H9 (cell line): ENCODE data around the gene CAMK2G. TPM values are rescaled to one million over a fixed set of nuclear protein-coding genes. Genes with fewer than 3 reads are reported as not detected.
A peak's percentile ranks its signal among the peaks of the same experiment; 100 is the strongest.

Experiments
- DNase-seq: peaks from one replicate; pipeline ENCODE4 v3.0.0-alpha.2; 2017
- H2AFZ ChIP-seq: one replicate; pipeline ENCODE4 v1.6.1; 2013; ENCODE audit warnings: mild to moderate bottlenecking, low read length, control low read depth, moderate library complexity
- H2AK5ac ChIP-seq: 2 replicates; pipeline ENCODE4 v1.6.1; 2013; ENCODE audit warnings: low read length, control low read depth, mixed read lengths; ENCODE audit not compliant: insufficient read length
- H2BK120ac ChIP-seq: one replicate; pipeline ENCODE4 v1.6.1; 2013; ENCODE audit warnings: low read depth, mild to moderate bottlenecking, low read length, control low read depth, inconsistent platforms; ENCODE audit not compliant: poor library complexity, severe bottlenecking
- H2BK12ac ChIP-seq: 2 replicates; pipeline ENCODE4 v1.6.1; 2013; ENCODE audit warnings: low read length, control low read depth, mixed read lengths, low read depth; ENCODE audit not compliant: insufficient read length
- H2BK15ac ChIP-seq: 2 replicates; pipeline ENCODE4 v1.6.1; 2013; ENCODE audit warnings: low read depth, low read length, control low read depth
- H2BK20ac ChIP-seq: one replicate; pipeline ENCODE4 v1.6.1; 2013; ENCODE audit warnings: low read depth, mild to moderate bottlenecking, low read length, control low read depth, inconsistent platforms; ENCODE audit not compliant: poor library complexity, severe bottlenecking
- H2BK5ac ChIP-seq: 2 replicates; pipeline ENCODE4 v1.6.1; 2013; ENCODE audit warnings: low read length, control low read depth, mixed read lengths; ENCODE audit not compliant: insufficient read length
- H3K14ac ChIP-seq: 2 replicates; pipeline ENCODE4 v1.6.1; 2013; ENCODE audit warnings: low read length, control low read depth; ENCODE audit not compliant: insufficient read depth
- H3K18ac ChIP-seq: 2 replicates; pipeline ENCODE4 v1.6.1; 2013; ENCODE audit warnings: low read depth, mild to moderate bottlenecking, mixed read lengths, low read length, control low read depth; ENCODE audit not compliant: insufficient read length
- H3K23ac ChIP-seq: 2 replicates; pipeline ENCODE4 v1.6.1; 2013; ENCODE audit warnings: low read length, control low read depth, mixed read lengths, low read depth; ENCODE audit not compliant: insufficient read length
- H3K23me2 ChIP-seq: 2 replicates; pipeline ENCODE4 v1.6.1; 2013; ENCODE audit warnings: low read depth, mild to moderate bottlenecking, mixed read lengths, low read length, control low read depth; ENCODE audit not compliant: insufficient read length, poor library complexity, severe bottlenecking
- H3K27ac ChIP-seq: 2 replicates; pipeline ENCODE4 v1.5.1; 2013; ENCODE audit warnings: low read length, control low read depth, mixed read lengths, low read depth; ENCODE audit not compliant: insufficient read length
- H3K27me3 ChIP-seq: 2 replicates; pipeline ENCODE4 v1.6.1; 2013; ENCODE audit warnings: low read length, control low read depth, inconsistent platforms; ENCODE audit not compliant: insufficient read depth
- H3K4ac ChIP-seq: 2 replicates; pipeline ENCODE4 v1.6.1; 2013; ENCODE audit warnings: low read depth, mild to moderate bottlenecking, control low read depth, inconsistent platforms, low read length, moderate library complexity
- H3K4me1 ChIP-seq: 2 replicates; pipeline ENCODE4 v1.6.1; 2013; ENCODE audit warnings: low read length, control low read depth, inconsistent platforms; ENCODE audit not compliant: insufficient read depth
- H3K4me2 ChIP-seq: 2 replicates; pipeline ENCODE4 v1.6.1; 2013; ENCODE audit warnings: low read length, control low read depth, mixed read lengths; ENCODE audit not compliant: insufficient read length, insufficient read depth
- H3K56ac ChIP-seq: 2 replicates; pipeline ENCODE4 v1.6.1; 2013; ENCODE audit warnings: low read depth, mild to moderate bottlenecking, mixed read lengths, low read length, control low read depth; ENCODE audit not compliant: insufficient read length
- H3K79me1 ChIP-seq: 2 replicates; pipeline ENCODE4 v1.6.1; 2013; ENCODE audit warnings: low read depth, mild to moderate bottlenecking, moderate library complexity, low read length, control low read depth, inconsistent platforms; ENCODE audit not compliant: insufficient read depth, poor library complexity, severe bottlenecking
- H3K79me2 ChIP-seq: 2 replicates; pipeline ENCODE4 v1.6.1; 2013; ENCODE audit warnings: low read length, control low read depth, inconsistent platforms; ENCODE audit not compliant: insufficient read depth
- H3K9ac ChIP-seq: 2 replicates; pipeline ENCODE4 v1.6.1; 2013; ENCODE audit warnings: low read length, control low read depth, mixed read lengths; ENCODE audit not compliant: insufficient read length; ENCODE audit errors: extremely low read depth
- H3K9me3 ChIP-seq: one replicate; pipeline ENCODE4 v1.6.1; 2013; ENCODE audit warnings: low read depth, low read length, inconsistent platforms; ENCODE audit not compliant: control insufficient read depth
- H3T11ph ChIP-seq: one replicate; pipeline ENCODE4 v1.6.1; 2013; ENCODE audit warnings: mild to moderate bottlenecking, low read length, control low read depth, inconsistent platforms
- H4K20me1 ChIP-seq: one replicate; pipeline ENCODE4 v1.6.1; 2013; ENCODE audit not compliant: control insufficient read depth, insufficient read length, insufficient read depth
- H4K5ac ChIP-seq: 2 replicates; pipeline ENCODE4 v1.6.1; 2013; ENCODE audit warnings: low read depth, mild to moderate bottlenecking, mixed read lengths, low read length, control low read depth; ENCODE audit not compliant: insufficient read length
- H4K8ac ChIP-seq: replicated peaks from 2 replicates; pipeline ENCODE4 v1.6.1; 2013; ENCODE audit warnings: low read length, control low read depth, mixed read lengths, low read depth; ENCODE audit not compliant: insufficient read length
- H4K91ac ChIP-seq: 2 replicates; pipeline ENCODE4 v1.6.1; 2013; ENCODE audit warnings: low read depth, mild to moderate bottlenecking, moderate library complexity, mixed read lengths, low read length, control low read depth; ENCODE audit not compliant: insufficient read length
- H3K27ac Mint-ChIP-seq, 3 experiments: 2 replicates in 2 of 3; 3 replicates in 1 of 3; pipeline ENCODE4 v1.8.0; 2020 to 2021; ENCODE audit warnings: mixed read lengths in 3 of 3, mild to moderate bottlenecking in 1 of 3, moderate library complexity in 1 of 3
- H3K27me3 Mint-ChIP-seq: 2 replicates; pipeline ENCODE4 v1.8.0; 2021; ENCODE audit warnings: low read depth, mild to moderate bottlenecking, moderate library complexity, mixed read lengths
- H3K36me3 Mint-ChIP-seq, 3 experiments: 2 replicates in 2 of 3; 3 replicates in 1 of 3; pipeline ENCODE4 v1.8.0; 2020 to 2021; ENCODE audit warnings: low read depth in 3 of 3, mixed read lengths in 3 of 3; ENCODE audit not compliant: insufficient read depth in 1 of 3
- H3K4me1 Mint-ChIP-seq, 2 experiments: 2 replicates each; pipeline ENCODE4 v1.8.0; 2020; ENCODE audit warnings: mixed read lengths in 2 of 2
- H3K4me3 Mint-ChIP-seq, 2 experiments: 2 replicates in 1 of 2; 3 replicates in 1 of 2; pipeline ENCODE4 v1.8.0; 2020 to 2021; ENCODE audit warnings: mild to moderate bottlenecking in 2 of 2, mixed read lengths in 2 of 2, moderate library complexity in 1 of 2
- H3K9me3 Mint-ChIP-seq, 2 experiments: 2 replicates in 1 of 2; 3 replicates in 1 of 2; pipeline ENCODE4 v1.8.0; 2020; ENCODE audit warnings: mild to moderate bottlenecking in 2 of 2, mixed read lengths in 2 of 2, moderate library complexity in 1 of 2
- WGBS: extraction: QIAGEN DNeasy Blood & Tissue Kit; methylation state at CpG from one replicate; pipeline ENCODE4 v1.1.7; 2013; ENCODE audit warnings: missing lambda C conversion rate, low lambda C conversion rate, mixed read lengths; ENCODE audit not compliant: insufficient read length; ENCODE audit errors: extremely low coverage; 5-methylcytosine and 5-hydroxymethylcytosine counted together
- total RNA-seq: library from RNA; stranded (reverse); gene quantifications from 2 replicates; pipeline ENCODE4 v1.2.1, GENCODE V29; 2021
- TF ChIP-seq, protein P1 (sequence below): fragments of 200-600 bp; sonication (generic); conservative IDR thresholded peaks from 3 replicates; pipeline ENCODE4 v1.8.0; 2021; ENCODE audit warnings: antibody characterized with exemption, mild to moderate bottlenecking

CAMK2G gene
- total RNA-seq, 1 experiment from 2014 or later: 31.8 TPM

DNA sequence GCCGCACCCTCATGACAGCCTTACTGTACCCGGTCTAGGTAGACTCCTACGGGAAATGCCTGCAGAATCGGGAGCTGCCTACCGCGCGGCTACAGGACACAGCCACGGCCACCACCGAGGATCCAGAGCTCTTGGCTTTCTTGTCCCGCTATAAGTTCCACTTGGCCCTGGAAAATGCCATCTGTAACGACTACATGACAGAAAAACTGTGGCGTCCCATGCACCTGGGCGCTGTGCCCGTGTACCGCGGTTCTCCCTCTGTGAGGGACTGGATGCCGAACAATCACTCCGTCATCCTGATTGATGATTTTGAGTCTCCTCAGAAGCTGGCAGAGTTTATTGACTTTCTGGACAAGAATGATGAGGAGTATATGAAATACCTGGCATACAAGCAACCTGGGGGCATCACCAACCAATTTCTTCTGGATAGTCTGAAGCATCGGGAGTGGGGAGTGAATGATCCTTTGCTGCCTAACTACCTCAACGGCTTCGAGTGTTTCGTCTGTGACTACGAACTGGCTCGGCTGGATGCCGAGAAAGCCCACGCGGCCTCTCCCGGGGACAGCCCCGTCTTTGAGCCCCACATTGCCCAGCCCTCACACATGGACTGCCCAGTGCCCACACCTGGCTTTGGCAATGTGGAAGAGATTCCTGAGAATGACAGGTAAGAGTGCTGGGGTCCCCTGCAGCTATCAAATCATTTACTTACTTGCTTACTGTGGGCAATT lies 101.0 kb downstream of the CAMK2G start:
- peak overlapping the region in 1 of 3 experiments; percentile 92; a peak in 2 of 7 replicates for H3K27ac Mint-ChIP-seq
- H3K4ac ChIP-seq: no peak overlapping the region
- peaks cover 28 to 35% of the 10 kb centered on the region in 2 experiments for H3K4me1 Mint-ChIP-seq
- H3K18ac ChIP-seq: no peak overlapping the region
- no peaks in the 10 kb centered on the region for H3K9me3 ChIP-seq
- H3K23me2 ChIP-seq: peaks cover 3% of the 10 kb centered on the region
- no peak overlapping the region for H2BK20ac ChIP-seq
- H3K14ac ChIP-seq: no peak overlapping the region
- no peak overlapping the region for H2BK12ac ChIP-seq
- no peak overlapping the region for H3K23ac ChIP-seq
- H4K20me1 ChIP-seq: no peaks in the 10 kb centered on the region
- H4K5ac ChIP-seq: no peak overlapping the region
- TF ChIP-seq, protein P1, sequence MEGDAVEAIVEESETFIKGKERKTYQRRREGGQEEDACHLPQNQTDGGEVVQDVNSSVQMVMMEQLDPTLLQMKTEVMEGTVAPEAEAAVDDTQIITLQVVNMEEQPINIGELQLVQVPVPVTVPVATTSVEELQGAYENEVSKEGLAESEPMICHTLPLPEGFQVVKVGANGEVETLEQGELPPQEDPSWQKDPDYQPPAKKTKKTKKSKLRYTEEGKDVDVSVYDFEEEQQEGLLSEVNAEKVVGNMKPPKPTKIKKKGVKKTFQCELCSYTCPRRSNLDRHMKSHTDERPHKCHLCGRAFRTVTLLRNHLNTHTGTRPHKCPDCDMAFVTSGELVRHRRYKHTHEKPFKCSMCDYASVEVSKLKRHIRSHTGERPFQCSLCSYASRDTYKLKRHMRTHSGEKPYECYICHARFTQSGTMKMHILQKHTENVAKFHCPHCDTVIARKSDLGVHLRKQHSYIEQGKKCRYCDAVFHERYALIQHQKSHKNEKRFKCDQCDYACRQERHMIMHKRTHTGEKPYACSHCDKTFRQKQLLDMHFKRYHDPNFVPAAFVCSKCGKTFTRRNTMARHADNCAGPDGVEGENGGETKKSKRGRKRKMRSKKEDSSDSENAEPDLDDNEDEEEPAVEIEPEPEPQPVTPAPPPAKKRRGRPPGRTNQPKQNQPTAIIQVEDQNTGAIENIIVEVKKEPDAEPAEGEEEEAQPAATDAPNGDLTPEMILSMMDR: no peak
- peak overlapping the region; percentile 86 to 92 for H3K4me3 Mint-ChIP-seq
- H3K4me1 ChIP-seq: peaks cover 5% of the 10 kb centered on the region; the same call in 1 of the 2 replicates
- H2BK15ac ChIP-seq: no peak overlapping the region
- no peaks in the 10 kb centered on the region for H3K79me1 ChIP-seq
- no peaks in the 10 kb centered on the region for H3K27me3 Mint-ChIP-seq
- no peaks in the 10 kb centered on the region for H3K9me3 Mint-ChIP-seq
- H3K4me2 ChIP-seq: peak overlapping the region; percentile 79
- H2BK120ac ChIP-seq: no peak overlapping the region
- no peak for DNase-seq
- no peaks in the 10 kb centered on the region for H3K27me3 ChIP-seq
- H4K8ac ChIP-seq: no peak overlapping the region
- no peak overlapping the region for H4K91ac ChIP-seq
- no CpG with 5 or more reads among the region's 29 CpGs for WGBS
- H3K9ac ChIP-seq: peak overlapping the region; percentile 28
- peaks cover 11 to 60% (median 48%) of the 10 kb centered on the region in 3 experiments for H3K36me3 Mint-ChIP-seq
- H2BK5ac ChIP-seq: no peak overlapping the region
- no peak overlapping the region for H3K27ac ChIP-seq
- no peaks in the 10 kb centered on the region; the same call in 1 of the 2 replicates for H3K79me2 ChIP-seq
- H2AK5ac ChIP-seq: no peak overlapping the region
- no peak overlapping the region for H3K56ac ChIP-seq
- no peak overlapping the region for H2AFZ ChIP-seq
- no peak overlapping the region for H3T11ph ChIP-seq
